ENCODE measurements around the gene ACTL9.

The ACTL9 gene

DNA sequence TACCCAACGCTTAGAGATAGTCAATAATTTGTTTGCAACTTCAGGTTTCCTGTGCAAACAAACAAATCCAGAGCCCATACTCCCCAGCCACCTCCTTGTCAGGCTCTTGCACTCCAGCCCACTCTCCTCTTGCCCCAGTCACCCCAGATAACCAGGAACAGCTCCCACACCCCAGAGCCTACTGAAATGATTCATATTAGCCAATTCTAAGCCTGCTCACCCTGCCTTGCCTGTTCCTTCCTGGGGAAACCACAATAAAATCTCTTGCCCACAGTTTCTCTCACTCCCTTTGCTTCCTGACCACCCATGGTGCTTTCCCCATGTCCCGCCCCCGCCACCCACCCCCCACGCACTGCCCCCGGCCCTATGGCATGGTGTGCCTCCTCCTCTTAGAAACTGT, 3.8 kb upstream of the ACTL9 start:
- peaks cover 0 to 18% of the 10 kb centered on the region in 2 donors for H3K27me3 ChIP-seq (ENCODE audit: control insufficient read depth in 1 of 2, insufficient read depth in 2 of 2, low read length in 2 of 2)
- no peaks in the 10 kb centered on the region for H3K36me3 ChIP-seq (ENCODE audit: insufficient read depth, low read length)
- no peaks in the 10 kb centered on the region for H3K9me3 ChIP-seq (ENCODE audit: low read length)
- H3K4me3 ChIP-seq (ENCODE audit: low read depth in 1 of 2, low read length in 2 of 2): no peak overlapping the region
- no peak overlapping the region for H3K27ac ChIP-seq (ENCODE audit: low read depth, low read length)
- no peaks in the 10 kb centered on the region for H3K4me1 ChIP-seq (ENCODE audit: insufficient read depth, low read length)
- H3K9ac ChIP-seq (ENCODE audit: low read length): no peak overlapping the region

GRCh38 chr19:8700956-8701355, 2.4 kb upstream of the ACTL9 start:
- Histone ChIP-seq H3K4me3 (ENCODE audit: low read depth in 1 of 2, low read length in 2 of 2) (no peak overlapping the region), H3K4me1 (ENCODE audit: insufficient read depth, low read length) (no peaks in the 10 kb centered on the region), H3K9ac (ENCODE audit: low read length) (no peak overlapping the region), H3K36me3 (ENCODE audit: insufficient read depth, low read length) (no peaks in the 10 kb centered on the region), H3K27ac (ENCODE audit: low read depth, low read length) (no peak overlapping the region), H3K27me3 (ENCODE audit: control insufficient read depth in 1 of 2, insufficient read depth in 2 of 2, low read length in 2 of 2) (peaks cover 0 to 20% of the 10 kb centered on the region in 2 donors), H3K9me3 (ENCODE audit: low read length) (no peaks in the 10 kb centered on the region)

GRCh38 chr19:8699908-8700307, 1.3 kb upstream of the ACTL9 start:
- H3K27ac ChIP-seq (ENCODE audit: low read depth, low read length): no peak overlapping the region
- H3K4me3 ChIP-seq (ENCODE audit: low read depth in 1 of 2, low read length in 2 of 2): no peak overlapping the region
- no peak overlapping the region for H3K9ac ChIP-seq (ENCODE audit: low read length)
- no peaks in the 10 kb centered on the region for H3K4me1 ChIP-seq (ENCODE audit: insufficient read depth, low read length)
- no peaks in the 10 kb centered on the region for H3K36me3 ChIP-seq (ENCODE audit: insufficient read depth, low read length)
- H3K27me3 ChIP-seq (ENCODE audit: control insufficient read depth in 1 of 2, insufficient read depth in 2 of 2, low read length in 2 of 2): peaks cover 0 to 23% of the 10 kb centered on the region in 2 donors
- H3K9me3 ChIP-seq (ENCODE audit: low read length): no peaks in the 10 kb centered on the region

DNA sequence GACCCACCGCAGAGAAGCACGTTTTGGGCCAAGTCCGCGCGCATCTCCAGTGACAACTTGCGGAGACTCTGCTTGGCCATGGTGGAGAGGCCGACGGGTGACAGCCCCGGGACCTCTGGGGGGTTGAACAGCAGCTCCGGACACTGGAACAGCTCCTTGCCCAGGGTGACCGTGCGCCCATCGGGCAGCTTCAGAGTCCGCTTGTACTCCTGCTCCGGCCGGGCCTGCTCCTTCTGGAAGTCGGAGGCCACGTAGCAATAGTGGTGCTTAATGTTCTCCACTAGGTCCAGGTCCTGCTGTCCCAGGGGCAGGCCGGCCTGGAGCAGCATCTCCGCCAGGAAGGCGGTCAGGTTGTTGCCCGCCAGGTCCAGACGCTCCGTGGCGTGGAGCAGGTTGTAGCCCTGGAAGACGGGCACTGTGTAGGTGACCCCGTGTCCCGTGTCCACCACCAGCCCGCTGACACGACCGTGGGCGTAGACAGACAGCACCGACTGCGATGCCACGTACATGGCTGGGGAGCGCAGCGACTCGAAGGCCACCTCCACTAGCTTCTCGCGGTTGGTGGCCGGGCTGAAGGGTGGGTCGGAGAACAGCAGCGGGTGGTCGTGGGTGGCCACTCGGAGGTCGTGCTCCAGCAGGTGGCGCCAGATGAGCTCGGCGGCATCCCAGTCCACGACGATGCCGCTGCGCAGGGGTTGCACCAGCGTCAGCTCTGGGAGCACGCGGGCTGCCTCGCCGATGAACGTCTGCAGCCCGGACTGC, 743 bp downstream of the ACTL9 start:
- Histone ChIP-seq H3K4me1 (ENCODE audit: insufficient read depth, low read length) (no peaks in the 10 kb centered on the region), H3K9me3 (ENCODE audit: low read length) (no peaks in the 10 kb centered on the region), H3K27me3 (ENCODE audit: control insufficient read depth in 1 of 2, insufficient read depth in 2 of 2, low read length in 2 of 2) (peaks cover 0 to 23% of the 10 kb centered on the region in 2 donors), H3K27ac (ENCODE audit: low read depth, low read length) (no peak overlapping the region), H3K36me3 (ENCODE audit: insufficient read depth, low read length) (no peaks in the 10 kb centered on the region), H3K9ac (ENCODE audit: low read length) (no peak overlapping the region), H3K4me3 (ENCODE audit: low read depth in 1 of 2, low read length in 2 of 2) (no peak overlapping the region)

DNA sequence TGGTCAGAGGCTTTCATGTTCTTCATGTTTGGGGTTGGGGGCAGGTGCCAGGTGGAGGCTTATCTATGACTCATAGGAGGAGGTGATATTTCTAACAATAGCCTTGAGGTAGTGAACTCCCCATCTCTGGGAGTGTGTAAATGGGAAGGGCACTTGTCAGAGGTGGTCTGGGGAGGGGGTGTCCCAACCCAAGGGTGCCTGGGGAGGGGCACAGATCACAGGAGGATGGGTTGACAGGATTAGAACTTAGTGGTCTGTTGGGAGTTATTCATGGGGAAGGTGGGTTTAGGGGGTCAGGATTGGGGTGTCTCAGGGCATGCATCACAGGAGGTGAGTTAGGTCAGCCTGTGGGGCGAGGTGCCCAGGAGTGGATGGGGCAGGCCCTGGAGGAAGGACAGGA, 1.6 kb downstream of the ACTL9 start:
- H3K9ac ChIP-seq (ENCODE audit: low read length): no peak overlapping the region
- H3K4me3 ChIP-seq (ENCODE audit: low read depth in 1 of 2, low read length in 2 of 2): no peak overlapping the region
- H3K36me3 ChIP-seq (ENCODE audit: insufficient read depth, low read length): no peaks in the 10 kb centered on the region
- peaks cover 0 to 23% of the 10 kb centered on the region in 2 donors for H3K27me3 ChIP-seq (ENCODE audit: control insufficient read depth in 1 of 2, insufficient read depth in 2 of 2, low read length in 2 of 2)
- no peaks in the 10 kb centered on the region for H3K9me3 ChIP-seq (ENCODE audit: low read length)
- H3K27ac ChIP-seq (ENCODE audit: low read depth, low read length): no peak overlapping the region
- no peaks in the 10 kb centered on the region for H3K4me1 ChIP-seq (ENCODE audit: insufficient read depth, low read length)

- H3K27me3 ChIP-seq (ENCODE audit: control insufficient read depth in 1 of 2, insufficient read depth in 2 of 2, low read length in 2 of 2): peaks cover 0 to 23% of the 10 kb centered on the region in 2 donors
- H3K4me3 ChIP-seq (ENCODE audit: low read depth in 1 of 2, low read length in 2 of 2): no peak overlapping the region
- H3K36me3 ChIP-seq (ENCODE audit: insufficient read depth, low read length): no peaks in the 10 kb centered on the region
- H3K4me1 ChIP-seq (ENCODE audit: insufficient read depth, low read length): no peaks in the 10 kb centered on the region
- no peaks in the 10 kb centered on the region for H3K9me3 ChIP-seq (ENCODE audit: low read length)
- H3K9ac ChIP-seq (ENCODE audit: low read length): no peak overlapping the region
- H3K27ac ChIP-seq (ENCODE audit: low read depth, low read length): no peak overlapping the region
Measured at GRCh38 chr19:8695911-8696310, 2.7 kb downstream of the ACTL9 start.

GRCh38 chr19:8695501-8695900, 3.1 kb downstream of the ACTL9 start:
- H3K4me3 ChIP-seq (ENCODE audit: low read depth in 1 of 2, low read length in 2 of 2): no peak overlapping the region
- H3K27ac ChIP-seq (ENCODE audit: low read depth, low read length): no peak overlapping the region
- no peaks in the 10 kb centered on the region for H3K36me3 ChIP-seq (ENCODE audit: insufficient read depth, low read length)
- H3K9ac ChIP-seq (ENCODE audit: low read length): no peak overlapping the region
- H3K27me3 ChIP-seq (ENCODE audit: control insufficient read depth in 1 of 2, insufficient read depth in 2 of 2, low read length in 2 of 2): peaks cover 0 to 23% of the 10 kb centered on the region in 2 donors
- H3K9me3 ChIP-seq (ENCODE audit: low read length): no peaks in the 10 kb centered on the region
- no peaks in the 10 kb centered on the region for H3K4me1 ChIP-seq (ENCODE audit: insufficient read depth, low read length)

DNA sequence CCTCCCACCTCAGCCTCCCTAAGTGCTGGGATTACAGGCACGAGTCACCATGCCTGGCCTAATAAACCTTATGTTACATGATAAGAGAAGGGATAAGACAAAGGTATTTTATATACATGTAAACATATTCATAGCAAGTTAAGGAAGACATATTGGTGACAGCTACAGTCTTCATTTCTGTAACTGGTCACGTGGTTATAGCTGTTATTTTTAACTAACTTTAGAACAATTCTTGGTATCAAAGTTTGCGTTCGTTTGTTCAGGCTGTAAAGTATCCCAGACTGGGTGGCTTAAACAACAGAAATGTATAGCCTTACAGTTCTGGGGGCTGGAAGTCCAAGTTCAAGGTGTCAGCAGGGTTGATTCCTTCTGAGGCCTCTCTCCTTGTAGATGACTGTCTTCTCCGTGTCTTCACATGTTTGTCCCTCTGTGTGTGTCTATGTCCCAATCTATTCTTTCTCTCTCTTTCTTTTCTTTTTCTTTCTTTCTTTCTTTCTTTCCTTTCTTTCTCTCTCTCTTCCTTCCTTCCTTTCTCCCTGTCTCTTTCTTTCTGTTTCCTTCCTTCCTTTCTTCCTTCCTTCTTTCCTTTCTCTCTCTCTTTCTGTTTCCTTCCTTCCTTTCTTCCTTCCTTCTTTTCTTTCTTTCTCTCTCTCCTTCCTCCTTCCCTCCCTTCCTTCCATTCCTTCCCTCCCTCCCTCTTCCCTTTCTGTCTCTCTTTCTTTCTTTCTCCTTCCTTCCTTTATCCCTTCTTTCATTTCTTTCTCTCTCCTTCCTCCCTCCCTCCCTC, 7.6 kb downstream of the ACTL9 start:
- Histone ChIP-seq H3K4me1 (ENCODE audit: insufficient read depth, low read length) (no peaks in the 10 kb centered on the region), H3K36me3 (ENCODE audit: insufficient read depth, low read length) (no peaks in the 10 kb centered on the region), H3K4me3 (ENCODE audit: low read depth in 1 of 2, low read length in 2 of 2) (no peak overlapping the region), H3K9ac (ENCODE audit: low read length) (no peak overlapping the region), H3K9me3 (ENCODE audit: low read length) (no peaks in the 10 kb centered on the region), H3K27me3 (ENCODE audit: control insufficient read depth in 1 of 2, insufficient read depth in 2 of 2, low read length in 2 of 2) (peaks cover 0 to 3% of the 10 kb centered on the region in 2 donors), H3K27ac (ENCODE audit: low read depth, low read length) (no peak overlapping the region)

DNA sequence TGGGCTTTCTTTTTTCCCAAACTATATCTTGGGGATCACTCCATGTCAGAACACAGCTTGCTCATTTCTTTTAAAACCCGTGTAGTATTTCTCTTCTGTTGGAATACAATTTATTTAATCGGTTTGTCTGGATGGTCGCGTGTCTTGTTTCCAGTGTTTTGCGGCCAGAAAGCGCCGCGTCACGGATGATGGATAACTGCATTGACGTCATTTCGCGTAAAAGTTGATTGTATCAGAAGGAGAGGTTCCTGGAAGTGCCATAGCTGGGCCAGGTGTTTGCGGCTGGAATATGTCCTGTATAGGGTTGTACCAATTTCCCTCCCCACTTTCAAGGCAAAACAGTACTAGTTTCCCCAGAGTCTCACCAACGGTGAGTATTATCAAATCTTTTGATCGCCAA, 9.7 kb downstream of the ACTL9 start:
- Histone ChIP-seq H3K9ac (ENCODE audit: low read length) (no peak overlapping the region), H3K27me3 (ENCODE audit: control insufficient read depth in 1 of 2, insufficient read depth in 2 of 2, low read length in 2 of 2) (no peaks in the 10 kb centered on the region), H3K36me3 (ENCODE audit: insufficient read depth, low read length) (no peaks in the 10 kb centered on the region), H3K4me1 (ENCODE audit: insufficient read depth, low read length) (no peaks in the 10 kb centered on the region), H3K4me3 (ENCODE audit: low read depth in 1 of 2, low read length in 2 of 2) (no peak overlapping the region), H3K9me3 (ENCODE audit: low read length) (no peaks in the 10 kb centered on the region), H3K27ac (ENCODE audit: low read depth, low read length) (no peak overlapping the region)

DNA sequence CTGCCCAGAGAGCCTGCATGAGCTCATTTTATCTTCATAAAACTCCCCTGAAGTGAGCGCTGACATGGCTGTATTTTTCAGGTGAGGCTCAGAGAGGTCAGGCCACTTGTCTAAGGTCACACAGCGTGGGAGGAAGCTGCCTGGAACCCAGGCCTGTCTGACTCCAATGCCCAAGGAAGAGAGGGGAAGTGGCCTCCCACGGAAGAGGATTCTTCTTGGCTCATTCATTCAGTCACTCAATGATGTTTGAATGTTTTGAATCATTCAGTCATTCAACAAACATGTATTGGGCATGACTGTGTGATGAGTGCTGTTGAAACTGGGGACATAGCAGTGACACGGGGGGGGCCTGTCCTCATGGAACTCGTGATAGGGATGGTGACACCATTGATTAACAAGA, 12.0 kb downstream of the ACTL9 start:
- Histone ChIP-seq H3K27ac (ENCODE audit: low read depth, low read length) (no peak overlapping the region), H3K36me3 (ENCODE audit: insufficient read depth, low read length) (no peaks in the 10 kb centered on the region), H3K4me1 (ENCODE audit: insufficient read depth, low read length) (no peaks in the 10 kb centered on the region), H3K27me3 (ENCODE audit: control insufficient read depth in 1 of 2, insufficient read depth in 2 of 2, low read length in 2 of 2) (no peaks in the 10 kb centered on the region), H3K9me3 (ENCODE audit: low read length) (no peaks in the 10 kb centered on the region), H3K4me3 (ENCODE audit: low read depth in 1 of 2, low read length in 2 of 2) (no peak overlapping the region), H3K9ac (ENCODE audit: low read length) (no peak overlapping the region)

DNA sequence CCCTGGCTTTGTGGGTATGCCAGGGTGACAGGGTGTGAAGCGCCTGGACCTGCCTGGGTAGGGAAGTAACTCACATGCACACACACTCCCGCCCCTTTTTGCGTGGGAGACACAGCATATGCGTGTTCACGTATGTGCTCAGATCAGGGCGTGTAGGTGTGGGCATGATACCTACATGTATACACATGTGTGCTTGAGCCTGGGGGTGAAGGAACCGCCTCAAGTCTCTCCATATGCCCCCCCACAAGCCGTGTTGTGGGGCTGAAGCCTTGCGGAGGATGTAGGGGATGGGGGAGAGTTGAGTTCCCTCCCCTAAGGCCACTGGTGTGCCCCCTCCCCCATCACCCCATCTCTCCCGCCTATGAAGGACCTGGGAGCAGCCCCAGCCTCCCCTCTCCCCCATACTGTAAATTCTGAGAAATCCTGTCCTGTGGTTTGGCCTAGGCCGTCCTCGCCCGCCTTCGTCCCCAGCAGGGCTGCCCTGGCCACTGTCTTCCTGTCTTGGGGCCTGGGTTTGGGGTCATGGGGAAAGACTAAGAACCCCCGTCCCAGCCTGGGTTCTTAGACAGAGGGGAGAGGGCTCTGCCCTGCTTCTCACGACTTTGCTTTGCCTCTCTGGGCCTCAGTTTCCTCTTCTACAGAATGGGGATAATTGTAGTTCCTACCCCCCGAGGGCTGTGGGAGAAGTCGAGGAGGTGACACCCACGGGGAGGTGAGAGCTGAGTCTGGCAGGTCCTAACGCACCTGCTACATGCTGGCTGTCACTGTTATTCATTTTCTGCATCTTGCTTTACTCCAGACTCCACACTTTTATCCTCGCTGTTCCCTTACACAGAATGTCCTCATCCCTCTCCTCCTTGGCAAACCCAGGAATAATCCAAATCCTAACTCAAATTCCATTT, 14.3 kb downstream of the ACTL9 start:
- Histone ChIP-seq H3K9me3 (ENCODE audit: low read length) (no peaks in the 10 kb centered on the region), H3K27me3 (ENCODE audit: control insufficient read depth in 1 of 2, insufficient read depth in 2 of 2, low read length in 2 of 2) (no peaks in the 10 kb centered on the region), H3K9ac (ENCODE audit: low read length) (no peak overlapping the region), H3K4me1 (ENCODE audit: insufficient read depth, low read length) (no peaks in the 10 kb centered on the region), H3K36me3 (ENCODE audit: insufficient read depth, low read length) (no peaks in the 10 kb centered on the region), H3K4me3 (ENCODE audit: low read depth in 1 of 2, low read length in 2 of 2) (no peak overlapping the region), H3K27ac (ENCODE audit: low read depth, low read length) (no peak overlapping the region)
